Activated naive CD8-positive, alpha-beta T cell treated with anti-CD3 and anti-CD28 coated beads, Interleukin-2, amount 50 U/mL, for 24 hours (primary cell): Measurements from ENCODE around the gene PTPA.

Experiments
- ATAC-seq: fragments of 150-1000 bp; cut with Tn5 transposase; one replicate; pipeline ENCODE4 v1.10.0; 2021
- DNase-seq: peaks from one replicate; pipeline ENCODE4 v3.0.0; 2021
- H3K27ac Mint-ChIP-seq: one replicate; pipeline ENCODE4 v1.8.0; 2021; ENCODE audit warnings: mild to moderate bottlenecking, mixed read lengths
- H3K27me3 Mint-ChIP-seq: one replicate; pipeline ENCODE4 v1.8.0; 2021; ENCODE audit warnings: mixed read lengths
- H3K36me3 Mint-ChIP-seq: one replicate; pipeline ENCODE4 v1.8.0; 2021; ENCODE audit warnings: low read depth, mixed read lengths
- H3K4me1 Mint-ChIP-seq: one replicate; pipeline ENCODE4 v1.8.0; 2021; ENCODE audit warnings: mixed read lengths
- H3K4me3 Mint-ChIP-seq: one replicate; pipeline ENCODE4 v1.8.0; 2021; ENCODE audit warnings: mild to moderate bottlenecking, moderate library complexity, mixed read lengths
- H3K9me3 Mint-ChIP-seq: one replicate; pipeline ENCODE4 v1.8.0; 2021; ENCODE audit warnings: mixed read lengths

The PTPA gene

GRCh38 chr9:129163753-129164152 lies 52.5 kb downstream of the PTPA start:
- H3K9me3 Mint-ChIP-seq = no peaks in the 10 kb centered on the region
- ATAC-seq (peak; percentile 13), DNase-seq (no peak)

GRCh38 chr9:129164246-129164930 lies 53.2 kb downstream of the PTPA start:
- no peaks in the 10 kb centered on the region for H3K9me3 Mint-ChIP-seq
- no peak for ATAC-seq
- no peaks in the 10 kb centered on the region for H3K36me3 Mint-ChIP-seq
- H3K4me1 Mint-ChIP-seq = peaks cover 16% of the 10 kb centered on the region
- H3K27ac Mint-ChIP-seq = no peak overlapping the region
- H3K27me3 Mint-ChIP-seq = no peaks in the 10 kb centered on the region
- no peak overlapping the region for H3K4me3 Mint-ChIP-seq
- no peak for DNase-seq

More at GRCh38 chr9:129163753-129164152, 52.5 kb downstream of the PTPA start:
- H3K27ac Mint-ChIP-seq = no peak overlapping the region
- no peaks in the 10 kb centered on the region for H3K27me3 Mint-ChIP-seq
- no peak overlapping the region for H3K4me3 Mint-ChIP-seq
- H3K36me3 Mint-ChIP-seq = no peaks in the 10 kb centered on the region
- peaks cover 16% of the 10 kb centered on the region for H3K4me1 Mint-ChIP-seq

GRCh38 chr9:129165198-129165597 lies 54.0 kb downstream of the PTPA start:
- H3K4me3 Mint-ChIP-seq = no peak overlapping the region
- H3K9me3 Mint-ChIP-seq = no peaks in the 10 kb centered on the region
- ATAC-seq (no peak), DNase-seq (no peak)
- H3K4me1 Mint-ChIP-seq = peaks cover 19% of the 10 kb centered on the region
- no peaks in the 10 kb centered on the region for H3K36me3 Mint-ChIP-seq
- H3K27me3 Mint-ChIP-seq = no peaks in the 10 kb centered on the region
- H3K27ac Mint-ChIP-seq = no peak overlapping the region

- Mint-ChIP-seq H3K36me3 (no peaks in the 10 kb centered on the region), H3K4me3 (peak overlapping the region; percentile 32), H3K27ac (no peak overlapping the region), H3K9me3 (no peaks in the 10 kb centered on the region), H3K27me3 (peaks cover 1% of the 10 kb centered on the region), H3K4me1 (peaks cover 23% of the 10 kb centered on the region)
- ATAC-seq (peak; percentile 30), DNase-seq (peak; percentile 24)
These were observed 55.7 kb downstream of the PTPA start for GRCh38 chr9:129166623-129167557.

GRCh38 chr9:129170229-129170628 lies 59.0 kb downstream of the PTPA start:
- H3K9me3 Mint-ChIP-seq = no peaks in the 10 kb centered on the region
- H3K4me3 Mint-ChIP-seq = no peak overlapping the region
- H3K4me1 Mint-ChIP-seq = peaks cover 29% of the 10 kb centered on the region
- H3K27ac Mint-ChIP-seq = no peak overlapping the region
- H3K27me3 Mint-ChIP-seq = peaks cover 10% of the 10 kb centered on the region
- DNase-seq (no peak), ATAC-seq (no peak)
- no peaks in the 10 kb centered on the region for H3K36me3 Mint-ChIP-seq

GRCh38 chr9:129171993-129172751 lies 61.0 kb downstream of the PTPA start:
- no peaks in the 10 kb centered on the region for H3K36me3 Mint-ChIP-seq
- no peak for ATAC-seq
- H3K4me1 Mint-ChIP-seq = peaks cover 28% of the 10 kb centered on the region
- no peaks in the 10 kb centered on the region for H3K9me3 Mint-ChIP-seq
- no peak for DNase-seq
- no peak overlapping the region for H3K27ac Mint-ChIP-seq
- peaks cover 10% of the 10 kb centered on the region for H3K27me3 Mint-ChIP-seq
- no peak overlapping the region for H3K4me3 Mint-ChIP-seq

- Mint-ChIP-seq H3K4me1 (peaks cover 21% of the 10 kb centered on the region), H3K27ac (no peak overlapping the region), H3K9me3 (no peaks in the 10 kb centered on the region), H3K36me3 (no peaks in the 10 kb centered on the region), H3K27me3 (peaks cover 10% of the 10 kb centered on the region), H3K4me3 (no peak overlapping the region)
- DNase-seq (no peak), ATAC-seq (no peak)
These were observed 61.6 kb downstream of the PTPA start for GRCh38 chr9:129172816-129173215.

- H3K9me3 Mint-ChIP-seq = no peaks in the 10 kb centered on the region
- H3K27ac Mint-ChIP-seq = no peak overlapping the region
- H3K4me1 Mint-ChIP-seq = peaks cover 18% of the 10 kb centered on the region
- H3K36me3 Mint-ChIP-seq = no peaks in the 10 kb centered on the region
- peak overlapping the region; percentile 79 for H3K4me3 Mint-ChIP-seq
- peaks cover 10% of the 10 kb centered on the region for H3K27me3 Mint-ChIP-seq
- DNase-seq = no peak
- no peak for ATAC-seq
These were observed 62.3 kb downstream of the PTPA start for GRCh38 chr9:129173296-129174101.

GRCh38 chr9:129174102-129174723 lies 63.0 kb downstream of the PTPA start:
- ATAC-seq = no peak
- DNase-seq = peak; percentile 87
- Mint-ChIP-seq H3K4me1 (peaks cover 18% of the 10 kb centered on the region), H3K36me3 (no peaks in the 10 kb centered on the region), H3K4me3 (peak overlapping the region; percentile 79), H3K27ac (no peak overlapping the region), H3K9me3 (no peaks in the 10 kb centered on the region), H3K27me3 (peaks cover 10% of the 10 kb centered on the region)

GRCh38 chr9:129174724-129175514 lies 63.7 kb downstream of the PTPA start:
- H3K4me1 Mint-ChIP-seq = peaks cover 18% of the 10 kb centered on the region
- peak overlapping the region; percentile 54 for H3K27ac Mint-ChIP-seq
- H3K36me3 Mint-ChIP-seq = no peaks in the 10 kb centered on the region
- H3K27me3 Mint-ChIP-seq = peaks cover 10% of the 10 kb centered on the region
- peak overlapping the region; percentile 79 for H3K4me3 Mint-ChIP-seq
- ATAC-seq = no peak
- H3K9me3 Mint-ChIP-seq = no peaks in the 10 kb centered on the region
- DNase-seq = peak; percentile 49

- Mint-ChIP-seq H3K4me1 (peaks cover 13% of the 10 kb centered on the region), H3K36me3 (no peaks in the 10 kb centered on the region), H3K9me3 (no peaks in the 10 kb centered on the region), H3K4me3 (peak overlapping the region; percentile 79), H3K27me3 (peaks cover 10% of the 10 kb centered on the region), H3K27ac (peak overlapping the region; percentile 54)
- no peak for ATAC-seq
- DNase-seq = no peak
These were observed 64.3 kb downstream of the PTPA start for GRCh38 chr9:129175515-129175824.

GRCh38 chr9:129175825-129176633 lies 64.8 kb downstream of the PTPA start:
- peaks cover 10% of the 10 kb centered on the region for H3K27me3 Mint-ChIP-seq
- H3K4me3 Mint-ChIP-seq = peak overlapping the region; percentile 79
- peaks cover 11% of the 10 kb centered on the region for H3K4me1 Mint-ChIP-seq
- no peaks in the 10 kb centered on the region for H3K36me3 Mint-ChIP-seq
- peak overlapping the region; percentile 54 for H3K27ac Mint-ChIP-seq
- ATAC-seq = peak; percentile 11
- no peaks in the 10 kb centered on the region for H3K9me3 Mint-ChIP-seq
- DNase-seq = peak; percentile 65
